Heart right ventricle (tissue), 16 donors: ENCODE results near the gene ITGB2. TPM values are rescaled to one million over a fixed set of nuclear protein-coding genes. Genes with fewer than 3 reads are reported as not detected.

Experiments used
- ATAC-seq, 8 donors: fragments of 200-7000 bp; cut with Tn5 transposase; one replicate each; pipeline ENCODE4 v1.9.1; 2020; ENCODE audit warnings: mild to moderate bottlenecking in 8 of 8, moderate library complexity in 8 of 8, moderate number of reproducible peaks in 1 of 8
- DNase-seq, 2 donors: peaks; one replicate each; pipeline ENCODE4 v3.0.0-alpha.2; 2020
- H3K27ac ChIP-seq, 10 donors: fragments of 200-600 bp; sonication (generic) in 2 of 10; one replicate each; pipeline versions ENCODE4 v1.5.0 to v1.8.0; 2020 to 2022; ENCODE audit warnings: mild to moderate bottlenecking in 3 of 10
- H3K27me3 ChIP-seq, 7 donors: fragments of 200-600 bp; one replicate each; pipeline ENCODE4 v1.8.0; 2021 to 2022; ENCODE audit warnings: mild to moderate bottlenecking in 2 of 7
- H3K36me3 ChIP-seq, 9 donors: fragments of 200-600 bp; sonication (generic) in 1 of 9; one replicate each; pipeline versions ENCODE4 v1.5.0 to v1.8.0; 2020 to 2022; ENCODE audit warnings: mild to moderate bottlenecking in 2 of 9
- H3K4me1 ChIP-seq, 9 donors: fragments of 200-600 bp; sonication (generic) in 1 of 9; one replicate each; pipeline versions ENCODE4 v1.5.0 to v1.8.0; 2020 to 2022; ENCODE audit warnings: mild to moderate bottlenecking in 4 of 9
- H3K4me3 ChIP-seq, 10 donors: fragments of 200-600 bp; sonication (generic) in 2 of 10; one replicate each; pipeline versions ENCODE4 v1.5.0 to v1.8.0; 2020 to 2022; ENCODE audit warnings: mild to moderate bottlenecking in 7 of 10, moderate library complexity in 2 of 10
- H3K9me3 ChIP-seq, 11 donors: fragments of 200-600 bp in 10 of 11; sonication (generic) in 2 of 11; one replicate each; pipeline versions ENCODE4 v1.5.0 to v1.8.0; 2013 to 2022; ENCODE audit warnings: mild to moderate bottlenecking in 2 of 11, control low read depth in 1 of 11, moderate library complexity in 1 of 11
- CTCF ChIP-seq, 9 donors: fragments of 200-600 bp; sonication (generic) in 2 of 9; IDR thresholded peaks; one replicate each; pipeline versions ENCODE4 v1.5.0 to v1.8.0; 2021 to 2022; ENCODE audit warnings: antibody characterized with exemption in 9 of 9, mild to moderate bottlenecking in 5 of 9, moderate library complexity in 1 of 9
- WGBS, 2 donors: extraction: QIAGEN DNeasy Blood & Tissue Kit; methylation state at CpG; one replicate each; pipeline ENCODE4 v1.1.7; 2013; ENCODE audit warnings: inconsistent platforms in 1 of 2; 5-methylcytosine and 5-hydroxymethylcytosine counted together
- intact Hi-C, 10 donors: fragments of 100-400 bp; cut with DNase I; formaldehyde crosslinking; loops; one replicate each; pipeline versions ENCODE4 v1.11.1 to v1.14.2; 2022
- polyA plus RNA-seq, 2 donors: library from polyadenylated mRNA; stranded (reverse); fragments of 200-250 nt; gene quantifications; one replicate each; pipeline ENCODE4 v1.2.3, GENCODE V29; 2013
- total RNA-seq, 10 donors: library from RNA; stranded (reverse); fragmentation: NEBNext Ultra II Directional in 3 of 10; extraction: Animal tissue kit (Norgen Biotek cat#: 25700) in 3 of 10; gene quantifications; one replicate each; pipeline versions ENCODE4 v1.2.1 to v1.2.4, GENCODE V29; 2021 to 2023
- donor health status: Arrhythmogenic right ventricular cardiomyopathy.
- donor health status: ischemic (EF 13 %, LVEDD 7.1; RV severe dilation, severe dysfunction).
- donor health status: healthy with polysubstance abuse.
- donor health status: DM: no; HTN: yes; CAD: no.
- donor health status: DM: no; HTN: no; CAD: no.
- donor health status: ischemic (EF 25% LVEDD 6.9; RV normal size, moderate dysfunction).
- donor health status: ischemic (EF 25% LVEDD 5.7; RV mildly dilated, moderate dysfunction).
- donor health status: healthy.
- donor health status: DM: yes; HTN: yes; CAD: no.
- donor health status: Ischemic cardiomyopathy.
- donor health status: ischemic (EF 35%, LVEDD 5.7; RV mildly dilated, moderate dysfunction).
- donor health status: nonischemic (EF 11% LVEDD 7.7; RV severe dilation, severe dysfunction).
- donor health status: DM: yes; HTN: yes; CAD: no.
- donor health status: PGD.
- donor health status: ischemic (EF 29% LVEDD 5.4; RV normal size, mild dysfunction).
- donor health status: nonischemic (EF 23%, LVEDD 6.1; RV moderate dilation, normal function).

ITGB2 gene
- total and polyA plus RNA-seq, 12 donors, result 5.1 to 151 (median 11.4) TPM

GRCh38 chr21:44871576-44872269 is 49.0 kb downstream of the ITGB2 start:
- H3K27me3 ChIP-seq, result no peaks in the 10 kb centered on the region
- H3K36me3 ChIP-seq, result peaks cover 0 to 11% (median 0%) of the 10 kb centered on the region in 9 donors
- intact Hi-C loops, result loop anchor here in 7 of 10 donors (2.0 to 10.0 kb wide), 6 partner anchors 25 to 263 kb away; partner anchors contain the start of genes SUMO3 (in 4 of the 7) and UBE2G2 (in 4 of the 7)
- H3K9me3 ChIP-seq, result no peaks in the 10 kb centered on the region
- WGBS, 2 donors, result 14 to 16% methylated on average over 14 of the region's 14 CpGs
- peaks cover 17 to 88% (median 70%) of the 10 kb centered on the region in 9 donors for H3K4me1 ChIP-seq
- TF ChIP-seq CTCF (IDR thresholded peaks at IDR 0.05), result no peak
- peak overlapping the region in 9 of 10 donors; percentile 73 to 95 (median 87) for H3K4me3 ChIP-seq
- ATAC-seq, result peak in 6 of 8 donors; percentile 2 to 35 (median 16)
- peak overlapping the region; percentile 83 to 99 (median 95) for H3K27ac ChIP-seq
- DNase-seq, result peak in 1 of 2 donors; percentile 11

GRCh38 chr21:44870748-44871495 is 49.8 kb downstream of the ITGB2 start:
- ATAC-seq, result peak in 3 of 8 donors; percentile 20 to 40 (median 23)
- WGBS, 2 donors, result 47 to 51% methylated on average over 10 of the region's 10 CpGs
- Histone ChIP-seq H3K9me3 (no peaks in the 10 kb centered on the region), H3K27ac (peak overlapping the region; percentile 83 to 99 (median 95)), H3K27me3 (no peaks in the 10 kb centered on the region), H3K4me3 (peak overlapping the region in 8 of 10 donors; percentile 83 to 95 (median 87)), H3K4me1 (peaks cover 19 to 84% (median 73%) of the 10 kb centered on the region in 9 donors), H3K36me3 (peaks cover 0 to 11% (median 0%) of the 10 kb centered on the region in 9 donors)
- no peak for TF ChIP-seq CTCF (IDR thresholded peaks at IDR 0.05)
- intact Hi-C loops, result loop anchor here in 7 of 10 donors (5.0 to 10.0 kb wide), 4 partner anchors 54 to 264 kb away; partner anchors contain the start of genes UBE2G2 (in 4 of the 7) and SUMO3 (in 3 of the 7)
- peak; percentile 68 to 71 for DNase-seq

- intact Hi-C loops, result loop anchor here in 7 of 10 donors (5.0 to 10.0 kb wide), 4 partner anchors 53 to 265 kb away; partner anchors contain the start of genes UBE2G2 (in 4 of the 7) and SUMO3 (in 3 of the 7)
- peaks cover 0 to 18% (median 0%) of the 10 kb centered on the region in 9 donors for H3K36me3 ChIP-seq
- peak; percentile 12 to 57 for DNase-seq
- H3K27ac ChIP-seq, result peak overlapping the region; percentile 83 to 99 (median 95)
- TF ChIP-seq CTCF (IDR thresholded peaks at IDR 0.05), result no peak
- ATAC-seq, result peak in 5 of 8 donors; percentile 25 to 54 (median 40)
- no peaks in the 10 kb centered on the region for H3K9me3 ChIP-seq
- 43 to 48% methylated on average over 19 of the region's 19 CpGs for WGBS, 2 donors
- peaks cover 19 to 84% (median 79%) of the 10 kb centered on the region in 9 donors for H3K4me1 ChIP-seq
- peak overlapping the region in 6 of 10 donors; percentile 2 to 93 (median 44) for H3K4me3 ChIP-seq
- no peaks in the 10 kb centered on the region for H3K27me3 ChIP-seq
Observed at GRCh38 chr21:44869781-44870747, 50.6 kb downstream of the ITGB2 start.
